Measurements from ENCODE around the gene INPP5E.

INPP5E gene

DNA sequence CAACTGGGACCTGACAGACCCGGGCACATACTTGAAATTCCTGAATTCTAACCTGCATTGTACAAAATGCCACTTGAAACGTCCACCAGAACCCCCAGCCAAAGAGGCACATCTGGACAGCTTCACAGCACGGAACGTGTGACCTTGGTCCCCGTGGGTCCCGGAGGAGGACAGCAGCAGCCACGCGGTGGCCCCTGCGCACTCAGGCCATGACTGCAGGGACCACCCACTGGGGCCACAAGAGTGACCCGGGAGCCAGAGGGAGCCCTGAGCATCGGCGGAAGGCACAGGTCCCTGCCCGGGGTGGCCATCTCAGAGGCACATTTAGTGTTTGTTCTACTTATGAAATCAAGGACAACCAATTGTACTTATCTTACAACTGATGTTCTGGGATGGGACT is 37.6 kb downstream of the INPP5E start:
- TF ChIP-seq, protein P1, sequence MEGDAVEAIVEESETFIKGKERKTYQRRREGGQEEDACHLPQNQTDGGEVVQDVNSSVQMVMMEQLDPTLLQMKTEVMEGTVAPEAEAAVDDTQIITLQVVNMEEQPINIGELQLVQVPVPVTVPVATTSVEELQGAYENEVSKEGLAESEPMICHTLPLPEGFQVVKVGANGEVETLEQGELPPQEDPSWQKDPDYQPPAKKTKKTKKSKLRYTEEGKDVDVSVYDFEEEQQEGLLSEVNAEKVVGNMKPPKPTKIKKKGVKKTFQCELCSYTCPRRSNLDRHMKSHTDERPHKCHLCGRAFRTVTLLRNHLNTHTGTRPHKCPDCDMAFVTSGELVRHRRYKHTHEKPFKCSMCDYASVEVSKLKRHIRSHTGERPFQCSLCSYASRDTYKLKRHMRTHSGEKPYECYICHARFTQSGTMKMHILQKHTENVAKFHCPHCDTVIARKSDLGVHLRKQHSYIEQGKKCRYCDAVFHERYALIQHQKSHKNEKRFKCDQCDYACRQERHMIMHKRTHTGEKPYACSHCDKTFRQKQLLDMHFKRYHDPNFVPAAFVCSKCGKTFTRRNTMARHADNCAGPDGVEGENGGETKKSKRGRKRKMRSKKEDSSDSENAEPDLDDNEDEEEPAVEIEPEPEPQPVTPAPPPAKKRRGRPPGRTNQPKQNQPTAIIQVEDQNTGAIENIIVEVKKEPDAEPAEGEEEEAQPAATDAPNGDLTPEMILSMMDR (IDR thresholded peaks at IDR 0.05; ENCODE audit: borderline replicate concordance, insufficient read depth, low read depth, low read length) = no peak
- no peak overlapping the region for H3K4me3 ChIP-seq (ENCODE audit: low read depth, low read length)

DNA sequence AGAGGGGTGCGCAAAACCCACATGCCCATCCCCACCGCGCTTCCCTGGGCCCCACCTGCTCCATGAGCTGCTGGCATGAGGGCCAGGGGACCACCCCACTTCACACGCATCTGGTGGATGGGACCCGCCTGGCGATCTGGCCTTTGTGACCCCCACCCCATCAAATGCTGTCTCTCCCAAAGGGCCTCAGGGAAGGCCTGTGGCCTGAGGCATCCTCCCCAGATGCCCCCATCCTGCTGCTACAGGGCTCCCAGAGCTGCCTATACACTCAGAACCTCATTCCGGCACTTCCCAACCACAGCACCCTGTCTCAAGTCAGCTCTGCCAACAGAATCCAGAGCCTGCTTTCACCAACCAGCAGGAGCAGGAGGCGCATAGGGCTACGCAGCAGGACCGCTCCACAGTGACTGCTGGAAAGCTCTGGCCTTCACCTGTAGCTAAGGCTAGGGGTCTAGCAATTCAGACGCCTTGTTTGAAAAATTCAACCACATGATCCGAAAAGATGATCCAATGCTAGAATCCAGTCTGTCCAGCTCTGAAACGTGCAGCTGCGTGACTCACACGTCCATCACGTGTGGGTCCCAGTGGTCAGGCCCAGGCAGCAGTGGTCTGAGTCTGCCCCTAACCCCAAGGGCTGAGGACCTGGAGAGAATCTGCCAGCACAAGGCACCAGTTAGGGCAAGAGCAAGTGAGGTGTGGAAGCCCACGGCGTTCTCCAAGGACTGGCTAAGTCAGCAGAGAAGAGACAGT is 38.3 kb downstream of the INPP5E start:
- TF ChIP-seq, protein P1 (IDR thresholded peaks at IDR 0.05; ENCODE audit: borderline replicate concordance, insufficient read depth, low read depth, low read length) = no peak
- H3K4me3 ChIP-seq (ENCODE audit: low read depth, low read length) = no peak overlapping the region

DNA sequence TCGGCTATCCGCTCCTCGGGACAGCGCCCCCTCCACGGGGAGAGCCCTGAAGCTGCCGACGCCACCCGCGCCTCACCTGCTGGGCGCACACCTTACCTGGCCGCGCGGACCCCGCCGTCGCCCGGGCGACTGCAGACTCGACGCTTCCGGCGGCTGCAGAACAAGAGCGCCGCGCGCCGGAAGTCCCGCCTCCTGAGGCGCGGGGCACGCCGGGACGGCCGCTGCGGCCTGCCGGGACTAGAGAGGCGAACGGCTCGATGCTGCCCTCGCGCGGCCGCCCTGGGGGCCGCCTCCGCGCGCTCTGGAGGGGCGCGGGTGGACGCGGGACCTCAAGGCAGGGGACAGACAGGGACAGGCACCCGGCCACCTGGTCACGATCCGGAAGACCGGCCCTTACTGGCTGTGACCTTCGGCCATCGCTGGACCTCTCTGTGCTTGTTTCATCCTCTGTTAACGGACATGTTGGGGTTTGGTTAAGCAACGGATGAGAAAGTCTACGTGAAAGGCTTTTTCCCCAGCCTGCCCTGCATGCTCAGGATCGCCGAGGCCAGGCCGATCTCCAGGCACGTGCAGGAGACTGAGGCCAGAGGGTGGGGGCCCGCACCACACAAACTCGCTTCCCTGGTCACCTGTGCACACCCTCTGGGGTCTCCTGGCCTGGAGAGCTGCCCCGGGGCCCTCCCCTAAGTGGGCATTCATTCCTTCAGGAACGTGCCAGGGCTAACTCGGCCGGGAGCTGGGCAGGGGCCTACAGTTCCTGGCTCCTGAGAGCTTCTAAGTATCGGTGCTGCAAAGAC is 39.4 kb downstream of the INPP5E start, which contains the start of gene SNAPC4:
SNAPC4 (minus strand) TSS at position 133 of the 797 bp plus-strand sequence. CDS start 1,742 bp downstream, outside the sequence.
- peak within 1 kb of the TSS; percentile 96 for H3K4me3 ChIP-seq (ENCODE audit: low read depth, low read length)
- TF ChIP-seq, protein P1 (IDR thresholded peaks at IDR 0.05; ENCODE audit: borderline replicate concordance, insufficient read depth, low read depth, low read length) = peak; percentile 97

DNA sequence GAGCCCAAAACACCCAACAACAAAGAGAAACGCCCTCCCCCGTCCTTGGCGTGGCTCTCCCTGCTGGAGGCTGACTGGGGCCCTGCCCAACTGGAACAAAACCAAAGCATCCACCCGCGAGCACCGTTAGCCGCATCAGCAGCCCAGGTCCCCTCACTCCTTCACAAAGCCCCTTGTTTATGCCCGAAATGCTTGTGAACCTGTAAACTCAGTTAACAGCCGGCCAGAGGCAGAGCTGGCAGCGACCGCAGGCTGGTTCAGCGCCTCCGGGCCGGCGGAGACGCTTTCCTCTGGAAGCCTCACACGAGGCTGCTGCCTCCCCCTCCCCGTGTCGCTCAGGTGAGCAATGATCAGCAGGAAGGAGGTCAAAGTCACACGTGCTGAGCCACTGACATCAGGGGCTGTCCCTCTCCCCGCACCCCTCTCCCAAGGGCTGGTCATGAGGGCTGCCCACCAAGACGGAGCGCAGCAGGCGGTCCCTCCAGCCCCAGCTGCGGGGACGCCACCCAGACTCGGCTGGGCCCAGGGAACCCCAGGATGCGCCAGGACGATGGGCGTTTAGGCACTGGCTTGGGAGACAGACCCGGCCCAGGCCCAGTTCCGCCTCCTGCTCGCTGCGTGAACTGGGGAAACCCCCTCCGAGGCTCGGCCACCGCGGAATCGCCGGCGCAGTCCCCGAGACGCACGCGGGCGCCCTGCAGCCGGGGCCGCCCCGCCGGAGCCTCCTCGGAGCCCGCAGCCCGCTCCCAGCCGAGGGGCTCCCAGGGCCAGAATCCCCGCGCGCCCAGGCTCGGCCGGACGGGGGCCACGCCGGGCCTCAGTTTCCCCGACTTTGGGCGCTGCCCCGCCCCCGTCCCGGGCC is 40.2 kb downstream of the INPP5E start:
- H3K4me3 ChIP-seq (ENCODE audit: low read depth, low read length) = peak overlapping the region; percentile 96
- TF ChIP-seq, protein P1 (IDR thresholded peaks at IDR 0.05; ENCODE audit: borderline replicate concordance, insufficient read depth, low read depth, low read length) = no peak

DNA sequence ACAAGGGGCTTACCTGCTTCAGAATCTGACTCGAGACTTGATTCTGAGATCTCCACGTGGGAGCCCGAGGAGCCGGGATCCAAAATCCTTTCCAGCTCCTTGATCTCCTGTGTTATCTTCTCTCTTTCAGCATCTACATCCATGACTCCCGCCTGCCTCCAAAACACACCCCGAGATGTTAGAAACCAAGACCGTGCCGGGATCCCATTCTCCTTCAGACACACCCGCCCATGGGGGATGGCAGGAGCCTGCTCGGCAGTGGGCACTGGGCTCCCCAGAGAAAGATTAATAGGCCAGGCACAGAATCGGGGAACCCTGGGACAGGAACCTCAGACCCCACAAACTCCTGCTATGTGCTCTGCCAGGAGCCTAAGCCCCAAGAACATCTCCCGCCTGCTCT is 41.4 kb downstream of the INPP5E start:
- H3K4me3 ChIP-seq (ENCODE audit: low read depth, low read length) = no peak overlapping the region
- TF ChIP-seq, protein P1 (IDR thresholded peaks at IDR 0.05; ENCODE audit: borderline replicate concordance, insufficient read depth, low read depth, low read length) = no peak

DNA sequence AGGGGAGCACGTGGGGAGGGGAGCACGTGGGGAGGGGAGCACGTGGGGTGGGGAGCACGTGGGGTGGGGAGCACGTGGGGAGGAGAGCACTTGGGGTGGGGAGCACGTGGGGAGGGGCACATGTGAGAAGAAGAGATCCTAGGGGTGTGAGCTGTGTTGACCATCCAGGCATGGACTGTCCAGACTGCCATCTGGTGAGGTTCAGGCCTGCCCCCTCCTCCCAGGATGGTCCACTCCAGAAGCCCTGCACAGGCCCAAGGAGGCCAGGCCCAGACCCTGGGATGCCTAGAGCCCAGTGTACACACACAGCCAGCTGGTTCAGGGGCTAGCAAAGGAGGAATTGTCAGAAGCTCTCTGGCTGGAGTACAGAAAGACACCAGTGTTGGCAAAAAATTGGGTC is 42.0 kb downstream of the INPP5E start:
- TF ChIP-seq, protein P1 (IDR thresholded peaks at IDR 0.05; ENCODE audit: borderline replicate concordance, insufficient read depth, low read depth, low read length) = no peak
- H3K4me3 ChIP-seq (ENCODE audit: low read depth, low read length) = no peak overlapping the region

Measured in GM12875 (cell line).